Ovary (tissue), 9 donors: ENCODE results near the gene HOPX. TPM values are rescaled to one million over a fixed set of nuclear protein-coding genes. Genes with fewer than 3 reads are reported as not detected.
"Not testable (repeated sequence)": the region's sequence is repeated elsewhere in the genome, so short reads cannot be mapped to it uniquely, and the experiment has no call there.

Experiments
- DNase-seq, 5 donors: peaks; one replicate each; pipeline ENCODE4 v3.0.0-alpha.2; 2019 to 2020
- H3K27ac ChIP-seq, 2 donors: fragments of 200-600 bp; one replicate each; pipeline versions ENCODE4 v1.5.1 to v1.8.0; 2019 to 2022
- H3K27me3 ChIP-seq: fragments of 200-600 bp; one replicate; pipeline ENCODE4 v1.8.0; 2022
- H3K36me3 ChIP-seq: fragments of 200-600 bp; sonication (generic); one replicate; pipeline ENCODE4 v1.5.1; 2019
- H3K4me1 ChIP-seq: one replicate; pipeline ENCODE4 v1.8.1; 2013; ENCODE audit warnings: mild to moderate bottlenecking, moderate library complexity; ENCODE audit not compliant: insufficient read depth
- H3K4me3 ChIP-seq: fragments of 200-600 bp; sonication (generic); one replicate; pipeline ENCODE4 v1.5.1; 2017
- H3K9me3 ChIP-seq, 2 donors: fragments of 200-600 bp in 1 of 2; sonication (generic) in 1 of 2; one replicate each; pipeline versions ENCODE4 v1.5.1 to v1.8.1; 2013 to 2019; ENCODE audit warnings: mild to moderate bottlenecking in 1 of 2, moderate library complexity in 1 of 2
- CTCF ChIP-seq, 3 donors: fragments of 450-650 bp in 2 of 3; fragments of 200-600 bp in 1 of 3; IDR thresholded peaks; one replicate each; pipeline versions ENCODE4 v1.5.1 to v1.8.0; 2016 to 2022; ENCODE audit warnings: antibody characterized with exemption in 3 of 3, mild to moderate bottlenecking in 1 of 3
- EP300 ChIP-seq: sonication (generic); formaldehyde crosslinking; IDR thresholded peaks from one replicate; pipeline ENCODE4 v1.6.1; 2017; ENCODE audit warnings: antibody characterized with exemption
- POLR2A ChIP-seq: fragments of 450-650 bp; IDR thresholded peaks from one replicate; pipeline ENCODE4 v1.6.1; 2017; ENCODE audit warnings: antibody characterized with exemption, mild to moderate bottlenecking, moderate library complexity
- WGBS, 3 donors: extraction: QIAGEN DNeasy Blood & Tissue Kit in 1 of 3; methylation state at CpG; one replicate each; pipeline versions ENCODE4 v1.1.5 to v1.1.7; 2013 to 2017; 5-methylcytosine and 5-hydroxymethylcytosine counted together
- intact Hi-C, 4 donors: fragments of 100-400 bp; cut with DNase I; formaldehyde crosslinking; loops; one replicate each; pipeline versions ENCODE4 v1.11.0 to v1.15.1; 2022 to 2023
- polyA plus RNA-seq, 2 donors: library from polyadenylated mRNA; stranded (reverse); fragments of 200-250 nt in 1 of 2; fragments of 350-450 nt in 1 of 2; fragmentation: Illumina TruSeq in 1 of 2; extraction: RNeasy Lipid Tissue Mini Kit (QIAGEN cat#74804) in 1 of 2; gene quantifications; one replicate each; pipeline ENCODE4 v1.2.3, GENCODE V29; 2013 to 2014
- total RNA-seq, 7 donors: library from RNA; depleted of rRNA in 2 of 7; stranded (reverse); fragments of >200 nt in 2 of 7; fragmentation: NEBNext Ultra II Directional in 3 of 7; extraction: Animal tissue kit (Norgen Biotek cat#: 25700) in 3 of 7; gene quantifications; one replicate each; pipeline versions ENCODE4 v1.1.0 to v1.2.4, GENCODE V29; 2016 to 2023
- donor health status: DM: no; HTN: no; CAD: no; lungs with moderate emphysema.
- donor health status: DM: no; HTN: no; CAD: no.
- donor health status: Bipolar disorder and iron deficiency.
- donor health status: DM: yes; HTN: yes; CAD: no.
- donor health status: DM: no; HTN: no; CAD: no.
- donor health status: DM: yes; HTN: yes; CAD: no.

HOPX gene
- total and polyA plus RNA-seq, 9 donors: 2.1 to 22.2 (median 8.8) TPM

GRCh38 chr4:56701161-56701480 is 20.0 kb upstream of the HOPX start:
- TF ChIP-seq POLR2A (no peak), EP300 (no peak), CTCF (IDR thresholded peaks at IDR 0.05) (no peak)
- no peaks in the 10 kb centered on the region for H3K27me3 ChIP-seq
- no peaks in the 10 kb centered on the region for H3K36me3 ChIP-seq
- H3K9me3 ChIP-seq: no peaks in the 10 kb centered on the region
- intact Hi-C loops: no loop called here
- DNase-seq: no peak
- no peaks in the 10 kb centered on the region for H3K4me1 ChIP-seq
- 72 to 85% (median 84%) methylated on average over 4 of the region's 4 CpGs for WGBS, 3 donors
- no peak overlapping the region for H3K4me3 ChIP-seq
- no peak overlapping the region for H3K27ac ChIP-seq

GRCh38 chr4:56699537-56700105 is 18.5 kb upstream of the HOPX start:
- no peaks in the 10 kb centered on the region for H3K27me3 ChIP-seq
- H3K9me3 ChIP-seq: no peaks in the 10 kb centered on the region
- no peaks in the 10 kb centered on the region for H3K4me1 ChIP-seq
- H3K27ac ChIP-seq: no peak overlapping the region
- no peak for DNase-seq
- H3K4me3 ChIP-seq: no peak overlapping the region
- intact Hi-C loops: no loop called here
- no peaks in the 10 kb centered on the region for H3K36me3 ChIP-seq
- 84 to 89% (median 88%) methylated on average over 2 of the region's 2 CpGs for WGBS, 3 donors
- TF ChIP-seq CTCF (IDR thresholded peaks at IDR 0.05): no peak
- TF ChIP-seq EP300: no peak
- no peak for TF ChIP-seq POLR2A

- Histone ChIP-seq H3K4me3 (no peak overlapping the region), H3K27ac (no peak overlapping the region), H3K27me3 (no peaks in the 10 kb centered on the region), H3K36me3 (no peaks in the 10 kb centered on the region), H3K9me3 (no peaks in the 10 kb centered on the region), H3K4me1 (no peaks in the 10 kb centered on the region)
- no peak for TF ChIP-seq EP300
- TF ChIP-seq POLR2A: no peak
- no peak for TF ChIP-seq CTCF (IDR thresholded peaks at IDR 0.05)
- 79 to 86% (median 81%) methylated on average over 4 of the region's 4 CpGs for WGBS, 3 donors
- intact Hi-C loops: no loop called here
- no peak for DNase-seq
Observed at GRCh38 chr4:56698329-56698728, 17.2 kb upstream of the HOPX start.

GRCh38 chr4:56696056-56696455 is 15.0 kb upstream of the HOPX start:
- WGBS, 3 donors: 82 to 88% (median 85%) methylated on average over 5 of the region's 5 CpGs
- Histone ChIP-seq H3K9me3 (no peaks in the 10 kb centered on the region), H3K27ac (no peak overlapping the region), H3K36me3 (no peaks in the 10 kb centered on the region), H3K4me1 (no peaks in the 10 kb centered on the region), H3K27me3 (no peaks in the 10 kb centered on the region), H3K4me3 (no peak overlapping the region)
- TF ChIP-seq EP300 (no peak), POLR2A (no peak), CTCF (IDR thresholded peaks at IDR 0.05) (no peak)
- DNase-seq: no peak
- intact Hi-C loops: no loop called here

- H3K27ac ChIP-seq, H3K4me3 ChIP-seq, H3K4me1 ChIP-seq, H3K9me3 ChIP-seq, DNase-seq, intact Hi-C loops, H3K36me3 ChIP-seq, H3K27me3 ChIP-seq: not testable (repeated sequence)
- 87 to 91% (median 90%) methylated on average over 15 to 30 of the region's 35 CpGs for WGBS, 3 donors
Observed at GRCh38 chr4:56693476-56693875, 12.4 kb upstream of the HOPX start.
